SU-DHL-6 (cell line): Measurements from ENCODE around the gene MROH7.

Source experiments
- H2AFZ ChIP-seq: fragments of 200-600 bp; sonication (generic); 2 replicates; pipeline ENCODE4 v1.6.1; 2014; ENCODE audit warnings: low read depth, mild to moderate bottlenecking, moderate library complexity, mixed read lengths, antibody characterized with exemption, low read length; ENCODE audit not compliant: severe bottlenecking
- H3F3A ChIP-seq: fragments of 200-600 bp; shearing (Covaris generic); 2 replicates; pipeline ENCODE4 v1.6.0; 2016; ENCODE audit warnings: antibody characterized with exemption, mild to moderate bottlenecking; ENCODE audit not compliant: insufficient read depth
- H3K27ac ChIP-seq: fragments of 200-600 bp; sonication (generic); 2 replicates; pipeline ENCODE4 v1.5.1; 2016; ENCODE audit warnings: low read depth, mild to moderate bottlenecking, low read length, moderate library complexity, mixed read lengths
- H3K27me3 ChIP-seq: fragments of 200-600 bp; sonication (generic), shearing (Covaris generic); 2 replicates; pipeline ENCODE4 v1.6.0; 2014; ENCODE audit warnings: mild to moderate bottlenecking, low read length
- H3K36me3 ChIP-seq: fragments of 200-600 bp; sonication (generic); 2 replicates; pipeline ENCODE4 v1.6.1; 2014; ENCODE audit warnings: mild to moderate bottlenecking, low read length, mixed read lengths
- H3K4me2 ChIP-seq: fragments of 300-600, 200-600 bp; shearing (Covaris generic), sonication (generic); 2 replicates; pipeline ENCODE4 v1.6.0; 2014; ENCODE audit warnings: low read length, low read depth, mild to moderate bottlenecking; ENCODE audit not compliant: poor library complexity, severe bottlenecking
- H3K4me3 ChIP-seq: fragments of 200-600 bp; sonication (generic); 2 replicates; pipeline ENCODE4 v1.5.1; 2014; ENCODE audit warnings: antibody characterized with exemption, low read length, mild to moderate bottlenecking, mixed read lengths; ENCODE audit not compliant: insufficient read depth, poor library complexity, severe bottlenecking
- H3K79me2 ChIP-seq: fragments of 200-600 bp; sonication (generic); 2 replicates; pipeline ENCODE4 v1.6.1; 2014; ENCODE audit warnings: mild to moderate bottlenecking, low read length, moderate library complexity; ENCODE audit not compliant: insufficient read depth
- H3K9ac ChIP-seq: fragments of 200-600 bp; sonication (generic); 2 replicates; pipeline ENCODE4 v1.7.0; 2014; ENCODE audit warnings: mild to moderate bottlenecking, low read length
- H3K9me2 ChIP-seq: fragments of 200-600 bp; sonication (generic); replicated peaks from 2 replicates; pipeline ENCODE4 v1.6.1; 2014; ENCODE audit warnings: low read length; ENCODE audit not compliant: insufficient read depth
- H3K9me3 ChIP-seq: fragments of 200-600 bp; sonication (generic); 2 replicates; pipeline ENCODE4 v1.6.1; 2014; ENCODE audit warnings: low read length, mixed read lengths; ENCODE audit not compliant: insufficient read depth
- H4K20me1 ChIP-seq: fragments of 200-600 bp; sonication (generic); 2 replicates; pipeline ENCODE4 v1.6.1; 2014; ENCODE audit warnings: low read depth, mild to moderate bottlenecking, antibody characterized with exemption, low read length, moderate library complexity, mixed read lengths
- EZH2phosphoT487 ChIP-seq: fragments of 200-600 bp; sonication (generic), shearing (Covaris generic); conservative IDR thresholded peaks from 2 replicates; pipeline ENCODE4 v1.6.1; 2018; ENCODE audit warnings: mild to moderate bottlenecking, antibody characterized with exemption, low read length, moderate library complexity, mixed read lengths
- TF ChIP-seq, protein P1 (sequence below): fragments of 200-600 bp; sonication (generic); IDR thresholded peaks from one replicate; pipeline ENCODE4 v1.5.1; 2017; ENCODE audit warnings: antibody characterized with exemption, mild to moderate bottlenecking, low read length, moderate library complexity; ENCODE audit not compliant: insufficient read depth, poor library complexity, severe bottlenecking

Gene MROH7

DNA sequence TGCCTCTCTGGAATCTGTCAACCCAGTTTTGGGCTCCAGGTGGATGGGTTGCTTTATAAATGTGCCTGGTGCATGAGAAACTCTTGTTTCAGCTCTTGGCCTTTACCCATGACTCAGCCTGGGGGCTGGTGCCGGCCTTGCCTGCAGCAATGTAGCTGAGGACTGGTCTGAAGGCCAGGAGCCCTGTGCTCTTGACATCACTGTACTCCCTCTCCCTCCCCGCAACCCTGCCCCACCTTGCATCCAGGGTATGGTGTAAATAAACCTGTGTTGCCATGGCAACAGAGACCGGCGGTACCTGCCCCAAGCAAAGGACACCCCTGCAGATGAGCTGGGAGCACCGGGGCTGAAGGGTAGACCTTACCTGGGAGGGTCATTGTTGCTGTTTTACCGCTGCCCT, 31.5 kb upstream of the MROH7 start:
- Histone ChIP-seq H3K9me3 (no peaks in the 10 kb centered on the region), H3K36me3 (no peaks in the 10 kb centered on the region), H3K9me2 (no peaks in the 10 kb centered on the region), H3K4me3 (no peak overlapping the region), H3K27me3 (no peaks in the 10 kb centered on the region), H4K20me1 (no peaks in the 10 kb centered on the region), H3K79me2 (no peaks in the 10 kb centered on the region), H2AFZ (no peak overlapping the region), H3K4me2 (no peak overlapping the region), H3K27ac (no peak overlapping the region), H3K9ac (no peak overlapping the region), H3F3A (no peaks in the 10 kb centered on the region)
- no peak for TF ChIP-seq EZH2phosphoT487
- TF ChIP-seq, protein P1, sequence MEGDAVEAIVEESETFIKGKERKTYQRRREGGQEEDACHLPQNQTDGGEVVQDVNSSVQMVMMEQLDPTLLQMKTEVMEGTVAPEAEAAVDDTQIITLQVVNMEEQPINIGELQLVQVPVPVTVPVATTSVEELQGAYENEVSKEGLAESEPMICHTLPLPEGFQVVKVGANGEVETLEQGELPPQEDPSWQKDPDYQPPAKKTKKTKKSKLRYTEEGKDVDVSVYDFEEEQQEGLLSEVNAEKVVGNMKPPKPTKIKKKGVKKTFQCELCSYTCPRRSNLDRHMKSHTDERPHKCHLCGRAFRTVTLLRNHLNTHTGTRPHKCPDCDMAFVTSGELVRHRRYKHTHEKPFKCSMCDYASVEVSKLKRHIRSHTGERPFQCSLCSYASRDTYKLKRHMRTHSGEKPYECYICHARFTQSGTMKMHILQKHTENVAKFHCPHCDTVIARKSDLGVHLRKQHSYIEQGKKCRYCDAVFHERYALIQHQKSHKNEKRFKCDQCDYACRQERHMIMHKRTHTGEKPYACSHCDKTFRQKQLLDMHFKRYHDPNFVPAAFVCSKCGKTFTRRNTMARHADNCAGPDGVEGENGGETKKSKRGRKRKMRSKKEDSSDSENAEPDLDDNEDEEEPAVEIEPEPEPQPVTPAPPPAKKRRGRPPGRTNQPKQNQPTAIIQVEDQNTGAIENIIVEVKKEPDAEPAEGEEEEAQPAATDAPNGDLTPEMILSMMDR, result no peak

DNA sequence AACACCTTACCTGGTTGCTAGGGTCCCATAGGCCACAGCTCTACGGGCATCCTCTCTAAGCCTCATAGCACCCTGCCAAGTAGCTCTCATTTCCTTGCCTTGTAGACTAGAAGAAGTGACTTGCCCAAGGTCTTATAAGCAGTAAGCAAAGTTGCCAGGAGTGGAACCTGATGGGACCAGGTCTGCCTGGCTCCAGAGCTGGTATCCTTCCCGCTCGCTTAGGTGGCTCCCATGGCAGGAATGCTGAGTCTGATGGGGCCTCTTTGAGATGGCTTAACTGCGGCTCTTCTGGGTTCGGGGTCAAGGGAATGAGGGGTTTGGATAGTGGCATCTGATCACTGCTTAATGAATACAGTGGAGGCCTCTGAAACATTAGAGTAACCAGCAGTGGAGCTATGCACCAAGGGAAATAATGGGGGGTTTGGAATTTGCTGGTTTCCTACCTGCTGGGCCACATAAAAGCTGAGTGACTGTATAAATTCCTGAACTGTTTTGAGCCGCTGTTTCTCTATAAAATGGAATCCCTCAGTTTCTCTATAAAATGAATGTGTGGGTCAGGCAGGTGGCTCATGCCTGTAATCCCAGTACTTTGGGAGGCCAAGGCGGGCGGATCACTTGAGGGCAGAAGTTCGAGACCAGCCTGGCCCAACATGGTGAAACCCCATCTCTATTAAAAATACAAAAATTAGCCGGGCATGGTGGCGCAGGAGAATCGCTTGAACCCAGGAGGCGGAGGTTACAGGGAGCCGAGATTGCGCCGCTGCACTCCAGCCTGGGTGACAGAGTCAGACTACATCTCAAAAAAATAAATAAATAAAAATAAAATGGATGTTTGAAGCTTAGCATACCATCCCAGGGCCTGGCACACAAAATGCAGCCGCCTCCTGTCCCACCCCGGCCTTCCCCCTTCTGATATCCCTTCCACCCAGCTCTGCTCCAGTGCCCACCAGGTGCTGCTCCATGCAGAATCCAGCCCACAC, 30.7 kb upstream of the MROH7 start:
- no peaks in the 10 kb centered on the region for H3F3A ChIP-seq
- H3K27me3 ChIP-seq, result no peaks in the 10 kb centered on the region
- no peaks in the 10 kb centered on the region for H3K79me2 ChIP-seq
- H3K4me2 ChIP-seq, result no peak overlapping the region
- no peak for TF ChIP-seq EZH2phosphoT487
- TF ChIP-seq, protein P1, result no peak
- no peak overlapping the region for H3K9ac ChIP-seq
- H3K36me3 ChIP-seq, result no peaks in the 10 kb centered on the region
- no peak overlapping the region for H3K4me3 ChIP-seq
- H3K9me3 ChIP-seq, result no peaks in the 10 kb centered on the region
- H3K27ac ChIP-seq, result no peak overlapping the region
- H3K9me2 ChIP-seq, result no peaks in the 10 kb centered on the region
- no peak overlapping the region for H2AFZ ChIP-seq
- no peaks in the 10 kb centered on the region for H4K20me1 ChIP-seq

DNA sequence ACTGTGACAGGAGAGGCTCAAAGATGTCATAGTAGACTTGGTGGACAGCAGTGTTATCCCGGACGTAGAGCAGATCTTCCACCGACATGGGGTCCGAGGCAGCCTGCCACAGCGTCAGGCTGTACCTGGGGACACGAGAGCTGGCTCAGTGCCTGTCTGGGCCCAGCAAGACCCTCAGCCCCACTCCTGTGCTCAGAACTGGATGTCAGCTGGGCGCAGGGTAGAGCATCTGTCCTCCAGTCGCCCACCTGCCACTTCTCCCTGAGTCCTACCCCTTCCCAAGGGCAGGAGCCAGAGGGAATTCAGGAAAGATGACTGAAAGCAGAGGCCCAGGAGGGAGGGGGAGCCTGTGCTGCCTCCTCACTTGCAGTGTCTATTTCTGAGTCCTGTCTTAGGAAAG, 30.0 kb upstream of the MROH7 start:
- H3K9ac ChIP-seq, result no peak overlapping the region

More for the DNA sequence above, 30.0 kb upstream of the MROH7 start:
- H3K9me3 ChIP-seq, result no peaks in the 10 kb centered on the region
- no peaks in the 10 kb centered on the region for H3K27me3 ChIP-seq
- H4K20me1 ChIP-seq, result no peaks in the 10 kb centered on the region
- no peak overlapping the region for H3K4me2 ChIP-seq
- no peak overlapping the region for H3K4me3 ChIP-seq
- TF ChIP-seq, protein P1, result no peak
- TF ChIP-seq EZH2phosphoT487, result no peak
- H3K79me2 ChIP-seq, result no peaks in the 10 kb centered on the region
- no peaks in the 10 kb centered on the region for H3K36me3 ChIP-seq
- no peak overlapping the region for H3K27ac ChIP-seq
- H3K9me2 ChIP-seq, result no peaks in the 10 kb centered on the region
- H3F3A ChIP-seq, result no peaks in the 10 kb centered on the region
- H2AFZ ChIP-seq, result no peak overlapping the region
